Stomach smooth muscle (tissue), 2 donors: Measurements from ENCODE around the gene NFAT5.
A peak's percentile ranks its signal among the peaks of the same experiment; 100 is the strongest.
"Not testable (repeated sequence)": the region's sequence is repeated elsewhere in the genome, so short reads cannot be mapped to it uniquely, and the experiment has no call there.

Experiments used
- H3K27ac ChIP-seq: one replicate; pipeline ENCODE4 v1.7.0; 2013; ENCODE audit warnings: mild to moderate bottlenecking, low read length, inconsistent platforms
- H3K27me3 ChIP-seq, 2 donors: one replicate each; pipeline ENCODE4 v1.7.0; 2013; ENCODE audit warnings: low read length in 2 of 2; ENCODE audit not compliant: insufficient read depth in 2 of 2, control insufficient read depth in 1 of 2
- H3K36me3 ChIP-seq, 2 donors: one replicate each; pipeline ENCODE4 v1.7.0; 2013; ENCODE audit warnings: low read length in 2 of 2; ENCODE audit not compliant: control insufficient read depth in 2 of 2, insufficient read depth in 2 of 2
- H3K4me1 ChIP-seq: one replicate; pipeline ENCODE4 v1.7.0; 2013; ENCODE audit warnings: low read length; ENCODE audit not compliant: control insufficient read depth, insufficient read depth
- H3K4me3 ChIP-seq, 2 donors: one replicate each; pipeline ENCODE4 v1.7.0; 2013; ENCODE audit warnings: low read length in 2 of 2
- H3K9ac ChIP-seq, 2 donors: one replicate each; pipeline ENCODE4 v1.7.0; 2013; ENCODE audit warnings: low read length in 2 of 2, mild to moderate bottlenecking in 1 of 2
- H3K9me3 ChIP-seq, 2 donors: one replicate each; pipeline ENCODE4 v1.7.0; 2013; ENCODE audit warnings: low read length in 2 of 2; ENCODE audit not compliant: control insufficient read depth in 2 of 2
- donor health status: healthy.
- donor health status: Pancreatic carcinoma.

NFAT5 gene, protein sequence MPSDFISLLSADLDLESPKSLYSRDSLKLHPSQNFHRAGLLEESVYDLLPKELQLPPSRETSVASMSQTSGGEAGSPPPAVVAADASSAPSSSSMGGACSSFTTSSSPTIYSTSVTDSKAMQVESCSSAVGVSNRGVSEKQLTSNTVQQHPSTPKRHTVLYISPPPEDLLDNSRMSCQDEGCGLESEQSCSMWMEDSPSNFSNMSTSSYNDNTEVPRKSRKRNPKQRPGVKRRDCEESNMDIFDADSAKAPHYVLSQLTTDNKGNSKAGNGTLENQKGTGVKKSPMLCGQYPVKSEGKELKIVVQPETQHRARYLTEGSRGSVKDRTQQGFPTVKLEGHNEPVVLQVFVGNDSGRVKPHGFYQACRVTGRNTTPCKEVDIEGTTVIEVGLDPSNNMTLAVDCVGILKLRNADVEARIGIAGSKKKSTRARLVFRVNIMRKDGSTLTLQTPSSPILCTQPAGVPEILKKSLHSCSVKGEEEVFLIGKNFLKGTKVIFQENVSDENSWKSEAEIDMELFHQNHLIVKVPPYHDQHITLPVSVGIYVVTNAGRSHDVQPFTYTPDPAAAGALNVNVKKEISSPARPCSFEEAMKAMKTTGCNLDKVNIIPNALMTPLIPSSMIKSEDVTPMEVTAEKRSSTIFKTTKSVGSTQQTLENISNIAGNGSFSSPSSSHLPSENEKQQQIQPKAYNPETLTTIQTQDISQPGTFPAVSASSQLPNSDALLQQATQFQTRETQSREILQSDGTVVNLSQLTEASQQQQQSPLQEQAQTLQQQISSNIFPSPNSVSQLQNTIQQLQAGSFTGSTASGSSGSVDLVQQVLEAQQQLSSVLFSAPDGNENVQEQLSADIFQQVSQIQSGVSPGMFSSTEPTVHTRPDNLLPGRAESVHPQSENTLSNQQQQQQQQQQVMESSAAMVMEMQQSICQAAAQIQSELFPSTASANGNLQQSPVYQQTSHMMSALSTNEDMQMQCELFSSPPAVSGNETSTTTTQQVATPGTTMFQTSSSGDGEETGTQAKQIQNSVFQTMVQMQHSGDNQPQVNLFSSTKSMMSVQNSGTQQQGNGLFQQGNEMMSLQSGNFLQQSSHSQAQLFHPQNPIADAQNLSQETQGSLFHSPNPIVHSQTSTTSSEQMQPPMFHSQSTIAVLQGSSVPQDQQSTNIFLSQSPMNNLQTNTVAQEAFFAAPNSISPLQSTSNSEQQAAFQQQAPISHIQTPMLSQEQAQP (N-terminal part only)

DNA sequence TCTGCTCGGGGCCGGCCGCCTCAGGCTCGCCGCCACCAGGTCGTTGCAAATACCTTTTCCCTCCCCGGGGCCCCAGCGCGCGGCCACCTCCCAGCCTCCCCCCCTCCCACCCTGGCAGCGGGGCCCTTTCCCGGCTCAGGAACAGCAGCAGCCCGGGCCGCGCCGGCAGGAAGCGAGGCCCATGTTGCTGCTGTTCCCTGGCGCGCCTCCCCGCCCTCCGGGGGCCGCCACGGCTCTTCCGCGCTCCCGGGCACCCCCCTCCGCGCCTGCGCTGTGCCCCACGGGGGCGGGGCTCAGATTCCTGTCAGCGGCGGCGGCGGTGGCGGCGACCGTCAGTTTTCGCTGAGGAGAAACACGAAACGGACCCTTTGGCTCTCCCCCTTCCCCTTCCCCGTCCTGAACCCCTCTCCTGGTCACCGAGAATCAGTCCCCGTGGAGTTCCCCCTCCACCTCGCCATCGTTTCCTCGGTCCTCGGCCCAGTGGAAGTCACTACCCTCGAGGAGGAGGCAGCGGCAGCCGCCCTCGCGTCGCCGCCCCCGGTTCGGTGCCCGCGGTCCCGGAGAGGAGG, at the start of gene NFAT5:
Gene NFAT5, plus strand, starts transcription at position 296 of the 569 bp plus-strand sequence. CDS start 336 bp downstream, outside the sequence.
- Histone ChIP-seq H3K27me3 (no peaks in the 10 kb centered on the region), H3K9ac (peak within 1 kb of the TSS; percentile 91 to 97), H3K27ac (peak within 1 kb of the TSS; percentile 91), H3K4me1 (peaks cover 21% of the 10 kb centered on the region), H3K9me3 (no peaks in the 10 kb centered on the region), H3K36me3 (no peaks in the 10 kb centered on the region), H3K4me3 (peak within 1 kb of the TSS; percentile 89 to 90)

DNA sequence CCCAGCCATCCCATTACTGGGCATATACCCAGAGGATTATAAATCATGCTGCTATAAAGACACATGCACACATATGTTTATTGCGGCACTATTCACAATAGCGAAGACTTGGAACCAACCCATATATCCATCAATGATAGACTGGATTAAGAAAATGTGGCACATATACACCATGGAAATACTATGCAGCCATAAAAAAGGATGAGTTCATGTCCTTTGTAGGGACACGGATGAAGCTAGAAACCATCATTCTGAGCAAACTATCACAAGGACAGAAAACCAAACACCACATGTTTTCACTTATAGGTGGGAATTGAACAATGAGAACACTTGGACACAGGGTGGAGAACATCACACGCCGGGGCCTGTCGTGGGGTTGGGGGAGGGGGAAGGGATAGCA, 47.9 kb upstream of the NFAT5 start:
- H3K9ac ChIP-seq, H3K4me1 ChIP-seq, H3K27ac ChIP-seq, H3K4me3 ChIP-seq, H3K27me3 ChIP-seq, H3K36me3 ChIP-seq, H3K9me3 ChIP-seq: not testable (repeated sequence)

DNA sequence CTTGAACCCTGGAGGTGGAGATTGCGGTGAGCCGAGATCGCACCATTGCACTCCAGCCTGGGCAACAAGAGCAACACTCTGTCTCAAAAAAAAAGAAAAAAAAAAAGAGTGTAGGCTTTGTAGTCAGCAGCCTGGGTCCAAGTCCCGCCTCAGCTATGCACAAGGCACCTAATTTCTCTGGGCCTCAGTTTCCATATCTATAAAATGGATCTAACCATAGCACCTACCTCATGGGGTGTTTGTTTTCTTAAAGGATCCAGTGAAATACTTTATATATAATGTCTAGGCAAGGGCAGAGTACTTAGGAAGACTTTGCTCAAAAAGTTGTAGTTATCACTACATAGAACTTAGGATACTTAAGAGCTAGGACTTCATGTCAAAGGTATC, 45.4 kb upstream of the NFAT5 start:
- Histone ChIP-seq H3K36me3 (no peaks in the 10 kb centered on the region), H3K9ac (no peak overlapping the region), H3K4me3 (no peak overlapping the region), H3K9me3 (no peaks in the 10 kb centered on the region), H3K27me3 (no peaks in the 10 kb centered on the region), H3K4me1 (no peaks in the 10 kb centered on the region), H3K27ac (no peak overlapping the region)

DNA sequence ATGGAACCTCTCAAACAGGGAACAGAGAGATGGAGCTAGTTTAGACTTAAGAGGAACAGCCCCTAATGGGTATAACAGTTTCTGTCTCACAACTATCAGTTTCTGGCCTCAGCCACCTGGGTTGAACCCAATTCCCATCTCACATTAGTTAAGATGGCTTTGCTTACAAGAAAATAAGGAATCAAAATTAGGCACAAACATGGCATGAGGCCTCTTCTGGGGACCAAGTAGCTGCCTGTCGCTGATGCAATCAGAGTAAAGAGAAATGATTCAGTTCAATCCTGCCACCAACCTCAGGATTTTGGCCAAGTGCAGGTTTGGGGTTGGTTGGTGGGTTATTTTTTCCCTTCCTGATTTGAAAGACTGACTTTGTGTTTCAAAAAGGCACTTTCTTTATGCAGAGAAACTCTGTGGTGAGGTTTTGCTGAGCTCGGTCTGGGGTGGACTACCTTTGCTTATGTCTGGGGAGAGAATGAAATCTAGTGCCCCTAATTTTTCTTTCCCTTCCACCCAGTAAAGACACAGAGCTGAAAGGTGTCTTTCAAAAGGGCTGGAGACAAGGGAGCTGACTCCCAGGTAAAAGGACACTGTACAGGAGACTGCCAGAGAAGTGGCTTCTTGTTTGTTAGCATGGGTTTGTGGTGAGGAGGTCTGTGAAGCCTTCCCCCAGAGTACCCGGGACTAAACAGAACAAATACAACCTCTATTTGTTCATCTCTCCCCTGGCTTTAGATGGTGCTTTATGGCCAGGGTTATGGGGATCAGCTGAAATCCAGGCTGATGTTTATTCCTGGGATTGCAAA, 44.8 kb upstream of the NFAT5 start:
- Histone ChIP-seq H3K4me1 (no peaks in the 10 kb centered on the region), H3K36me3 (no peaks in the 10 kb centered on the region), H3K9ac (no peak overlapping the region), H3K27ac (no peak overlapping the region), H3K4me3 (no peak overlapping the region), H3K9me3 (no peaks in the 10 kb centered on the region), H3K27me3 (no peaks in the 10 kb centered on the region)

DNA sequence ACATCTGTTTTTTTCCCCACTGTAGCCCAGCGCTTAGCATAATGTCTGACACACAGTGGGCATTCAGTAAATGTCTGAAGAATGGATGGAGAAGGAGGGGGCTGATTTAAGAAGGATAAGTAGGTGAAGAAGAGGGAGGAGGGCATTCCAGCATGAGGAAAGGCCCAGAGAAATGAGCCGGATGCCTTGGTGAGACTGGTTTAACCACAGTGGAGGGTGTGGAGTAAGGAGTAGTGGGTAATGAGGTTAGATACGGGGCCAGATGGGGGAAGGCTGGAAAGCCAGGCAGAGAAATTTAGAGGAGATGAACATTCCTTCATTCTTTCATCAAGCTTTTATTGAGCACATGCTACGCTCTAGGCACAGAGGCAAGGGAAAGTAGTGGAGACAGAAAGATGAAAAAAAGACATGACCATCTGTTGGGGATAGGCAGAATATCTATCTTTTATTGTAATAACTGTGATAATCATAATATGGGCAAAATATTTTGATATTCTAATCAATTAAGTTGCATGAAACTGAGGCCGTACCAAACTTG, 43.7 kb upstream of the NFAT5 start:
- H3K9ac ChIP-seq = no peak overlapping the region
- no peak overlapping the region for H3K27ac ChIP-seq
- no peak overlapping the region for H3K4me3 ChIP-seq
- H3K36me3 ChIP-seq = no peaks in the 10 kb centered on the region
- H3K4me1 ChIP-seq = no peaks in the 10 kb centered on the region
- no peaks in the 10 kb centered on the region for H3K9me3 ChIP-seq
- no peaks in the 10 kb centered on the region for H3K27me3 ChIP-seq

DNA sequence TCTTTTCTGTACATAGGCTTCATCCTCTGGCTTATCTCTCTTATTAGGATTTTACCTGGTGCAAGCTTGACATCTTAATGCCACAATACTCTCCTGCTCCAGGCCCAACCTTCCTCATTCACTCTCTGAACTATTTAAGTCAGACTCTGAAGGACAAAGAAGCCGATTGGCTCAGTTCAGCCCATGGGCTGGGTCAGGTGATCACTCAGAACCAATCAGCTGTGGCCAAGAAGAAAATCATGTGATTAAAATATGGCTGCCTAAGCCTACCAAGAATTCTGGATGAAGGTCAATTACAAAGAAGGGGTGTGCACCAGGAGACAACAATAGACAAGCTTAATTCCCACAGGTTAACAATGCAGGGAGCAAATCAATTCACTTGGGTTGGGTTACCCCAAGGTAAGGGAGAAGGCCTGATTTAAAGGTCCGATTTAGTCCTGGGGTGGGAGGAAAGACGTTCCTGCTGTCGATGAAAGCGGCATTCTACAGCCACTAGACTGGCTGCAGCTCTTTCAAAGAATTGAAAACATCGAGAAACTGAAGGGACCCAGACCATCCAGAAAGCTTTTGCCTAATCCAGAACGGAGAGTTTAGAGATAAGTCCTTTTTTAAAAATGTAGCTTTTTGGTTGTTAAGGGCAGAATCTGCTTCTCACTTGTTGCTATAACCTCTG, 42.9 kb upstream of the NFAT5 start:
- H3K9ac ChIP-seq = no peak overlapping the region
- H3K4me3 ChIP-seq = no peak overlapping the region
- no peak overlapping the region for H3K27ac ChIP-seq
- no peaks in the 10 kb centered on the region for H3K27me3 ChIP-seq
- H3K4me1 ChIP-seq = no peaks in the 10 kb centered on the region
- H3K36me3 ChIP-seq = no peaks in the 10 kb centered on the region
- no peaks in the 10 kb centered on the region for H3K9me3 ChIP-seq

DNA sequence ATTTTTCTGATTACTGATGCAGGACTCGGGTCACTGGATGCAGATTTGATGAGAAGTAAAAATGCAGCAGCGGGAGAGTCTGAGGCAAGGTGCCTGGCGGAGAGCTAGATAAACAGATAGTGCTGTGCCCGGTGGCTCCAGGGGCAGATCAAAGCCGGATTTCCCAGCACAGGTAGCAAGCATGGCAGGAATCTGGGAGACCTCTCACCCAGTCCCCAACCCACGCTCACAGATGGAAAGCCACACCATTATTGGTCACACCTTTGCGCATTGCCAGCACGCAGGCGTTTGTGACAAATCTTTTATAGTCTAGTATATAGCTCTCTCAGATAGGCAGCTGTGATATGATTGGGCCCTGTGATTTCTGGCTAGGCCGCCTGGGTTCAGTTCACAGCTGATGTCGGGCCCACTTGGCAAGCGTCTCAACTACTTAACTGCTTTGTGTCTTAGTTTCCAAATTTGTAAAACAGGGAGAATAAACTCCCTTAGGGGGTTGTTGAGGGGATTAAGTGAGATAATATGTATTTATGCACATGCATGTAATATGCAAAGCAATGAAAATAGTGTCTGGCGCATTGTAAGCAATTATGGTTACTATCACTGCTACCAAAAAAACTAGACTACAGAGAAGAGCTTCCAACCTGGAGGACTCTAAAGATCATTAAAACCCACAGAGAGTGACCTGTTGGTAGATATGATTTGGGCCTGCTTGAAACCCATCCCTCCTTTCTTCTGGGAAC, 42.0 kb upstream of the NFAT5 start:
- H3K9me3 ChIP-seq = no peaks in the 10 kb centered on the region
- no peak overlapping the region for H3K4me3 ChIP-seq
- H3K27me3 ChIP-seq = no peaks in the 10 kb centered on the region
- no peak overlapping the region for H3K27ac ChIP-seq
- no peaks in the 10 kb centered on the region for H3K4me1 ChIP-seq
- H3K36me3 ChIP-seq = no peaks in the 10 kb centered on the region
- no peak overlapping the region for H3K9ac ChIP-seq

DNA sequence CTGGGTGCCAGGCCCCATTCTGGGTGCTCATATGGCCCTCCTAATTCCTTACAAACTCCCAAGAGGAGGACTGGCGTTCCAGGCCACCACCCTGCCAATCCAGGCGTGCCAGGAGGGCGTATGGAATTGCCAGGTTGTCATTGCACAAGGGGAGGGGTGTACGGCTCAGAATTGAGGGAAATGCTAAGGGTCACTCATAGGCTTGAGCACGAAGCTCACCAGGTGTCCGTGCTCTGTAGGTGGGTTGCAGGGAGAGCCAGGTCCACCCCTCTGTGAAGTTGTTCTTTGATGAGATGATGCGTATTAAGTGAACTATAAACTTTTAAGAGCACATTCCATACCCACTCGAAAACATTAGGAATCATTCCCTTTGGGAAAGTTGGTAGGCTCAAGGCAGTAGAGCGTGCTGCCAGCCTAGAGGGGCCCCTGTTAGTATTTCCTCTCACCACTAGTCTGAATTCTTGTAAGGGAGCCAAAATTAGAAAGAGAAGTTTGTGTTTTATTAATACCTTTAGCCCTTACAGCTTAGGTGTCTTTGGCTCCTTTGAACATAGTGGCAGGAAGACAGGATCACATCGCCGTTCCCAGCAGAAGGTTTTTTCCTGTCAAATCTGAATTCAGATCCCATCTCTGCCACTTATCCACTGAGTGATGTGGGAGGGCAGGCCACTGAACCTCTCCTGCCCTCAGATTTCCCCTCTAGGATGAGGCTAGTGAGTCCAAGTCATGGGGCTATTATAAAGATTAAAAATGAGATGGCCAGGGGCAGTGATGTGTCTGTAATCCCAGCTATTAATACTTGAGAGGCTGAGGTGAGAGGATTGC, 38.7 kb upstream of the NFAT5 start:
- H3K9ac ChIP-seq = no peak overlapping the region
- H3K27ac ChIP-seq = no peak overlapping the region
- H3K4me1 ChIP-seq = peaks cover 6% of the 10 kb centered on the region

More for the DNA sequence above, 38.7 kb upstream of the NFAT5 start:
- H3K36me3 ChIP-seq = no peaks in the 10 kb centered on the region
- H3K27me3 ChIP-seq = no peaks in the 10 kb centered on the region
- H3K9me3 ChIP-seq = no peaks in the 10 kb centered on the region
- no peak overlapping the region for H3K4me3 ChIP-seq
